Measurements from ENCODE around the gene PERCC1.
"Not testable (repeated sequence)": the region's sequence is repeated elsewhere in the genome, so short reads cannot be mapped to it uniquely, and the experiment has no call there.

Gene PERCC1

GRCh38 chr16:1472974-1473373, 42.1 kb downstream of the PERCC1 start:
- TF ChIP-seq CTCF (IDR thresholded peaks at IDR 0.05; ENCODE audit: low read depth, low read length): no peak
- DNase-seq (ENCODE audit: extremely low read depth, low read depth): no peak

DNA sequence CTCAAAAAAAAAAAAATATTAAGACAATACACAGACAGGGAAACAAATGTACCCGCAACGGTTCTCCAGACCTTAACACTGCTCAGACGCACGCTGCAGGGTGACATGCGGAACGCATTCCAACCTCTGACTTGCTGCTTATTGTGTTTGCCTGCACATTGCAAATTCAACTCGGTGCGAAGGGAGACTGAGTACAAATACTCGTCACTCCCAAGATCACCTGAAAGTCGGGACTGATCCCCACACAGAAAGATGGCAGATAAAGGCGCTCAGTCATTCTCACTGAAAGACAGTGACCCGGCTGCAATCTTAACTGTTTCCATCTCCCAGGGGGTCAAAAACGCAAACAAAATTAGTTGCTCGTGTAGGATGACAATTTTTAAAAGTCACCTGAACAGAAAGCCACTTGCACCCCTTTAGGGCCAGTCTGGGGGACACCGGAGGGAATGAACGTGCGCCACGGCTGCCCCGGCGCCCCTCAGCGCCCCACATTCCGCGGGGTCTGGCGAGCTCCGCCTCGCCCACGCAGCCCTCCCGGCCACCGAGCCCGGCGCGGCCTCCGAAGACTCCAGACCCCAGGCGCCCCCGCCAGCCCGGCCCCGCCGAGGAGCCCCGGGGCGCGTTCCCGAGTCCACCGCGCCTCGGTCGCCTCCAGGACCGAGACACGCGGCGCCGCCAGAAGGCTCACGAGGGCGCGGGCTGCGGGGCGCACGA, 43.4 kb downstream of the PERCC1 start:
- no peak for TF ChIP-seq CTCF (IDR thresholded peaks at IDR 0.05; ENCODE audit: low read depth, low read length)
- no peak for DNase-seq (ENCODE audit: extremely low read depth, low read depth)

GRCh38 chr16:1474796-1475551, 44.1 kb downstream of the PERCC1 start, which contains the start of gene CLCN7:
TSS of gene CLCN7 (minus strand) at chr16:1475028. CDS start at chr16:1474974, 54 bp downstream.
- TF ChIP-seq CTCF (IDR thresholded peaks at IDR 0.05; ENCODE audit: low read depth, low read length): no peak
- peak; percentile 64 for DNase-seq (ENCODE audit: extremely low read depth, low read depth)

GRCh38 chr16:1475552-1476114, 44.8 kb downstream of the PERCC1 start:
- no peak for TF ChIP-seq CTCF (IDR thresholded peaks at IDR 0.05; ENCODE audit: low read depth, low read length)
- DNase-seq (ENCODE audit: extremely low read depth, low read depth): no peak

DNA sequence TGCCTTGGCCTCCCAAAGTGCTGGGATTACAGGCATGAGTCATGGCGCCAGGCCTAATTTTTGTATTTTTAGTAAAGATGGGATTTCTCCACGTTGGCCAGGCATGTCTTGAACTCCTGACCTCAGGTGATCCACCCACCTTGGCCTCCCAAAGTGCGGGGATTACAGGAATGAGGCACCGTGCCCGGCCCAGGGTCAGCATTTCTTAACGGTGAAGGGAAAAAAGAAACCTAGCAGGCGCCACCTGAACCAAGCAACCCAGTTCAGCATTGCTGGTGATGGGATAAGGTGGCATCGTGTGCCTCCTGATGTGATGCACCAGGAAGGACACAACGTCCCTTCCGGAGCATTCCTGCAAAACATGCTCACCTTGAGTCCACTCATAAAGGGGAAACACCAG, 46.2 kb downstream of the PERCC1 start:
- TF ChIP-seq CTCF (IDR thresholded peaks at IDR 0.05; ENCODE audit: low read depth, low read length): no peak

GRCh38 chr16:1478937-1479336, 48.1 kb downstream of the PERCC1 start:
- DNase-seq (ENCODE audit: extremely low read depth, low read depth): not testable (repeated sequence)

More for the DNA sequence above, 46.2 kb downstream of the PERCC1 start:
- no peak for DNase-seq (ENCODE audit: extremely low read depth, low read depth)

GRCh38 chr16:1481906-1482835, 51.3 kb downstream of the PERCC1 start:
- no peak for DNase-seq (ENCODE audit: extremely low read depth, low read depth)
- no peak for TF ChIP-seq CTCF (IDR thresholded peaks at IDR 0.05; ENCODE audit: low read depth, low read length)
